Esophagus muscularis mucosa (tissue), 4 donors: Measurements from ENCODE around the gene FHL1. TPM values are rescaled to one million over a fixed set of nuclear protein-coding genes. Genes with fewer than 3 reads are reported as not detected.

Source experiments
- DNase-seq: peaks from one replicate; pipeline ENCODE4 v3.0.0-alpha.2; 2017; ENCODE audit errors: extremely low spot score
- H3K27ac ChIP-seq, 4 donors: fragments of 200-600 bp; sonication (generic); replicated peaks in 1 of 4; 1 replicate in 3 of 4; 2 replicates in 1 of 4; pipeline ENCODE4 v1.5.1; 2016 to 2019; ENCODE audit warnings: mild to moderate bottlenecking in 1 of 4
- H3K27me3 ChIP-seq, 4 donors: fragments of 200-600 bp; sonication (generic); one replicate each; pipeline versions ENCODE4 v1.5.1 to v1.6.0; 2016 to 2019
- H3K36me3 ChIP-seq, 4 donors: fragments of 200-600 bp; sonication (generic); one replicate each; pipeline ENCODE4 v1.5.1; 2016 to 2019
- H3K4me1 ChIP-seq, 4 donors: fragments of 200-600 bp; sonication (generic); one replicate each; pipeline ENCODE4 v1.5.1; 2016 to 2019
- H3K4me3 ChIP-seq, 4 donors: fragments of 200-600 bp; sonication (generic); 1 replicate in 2 of 4; 2 replicates in 2 of 4; pipeline ENCODE4 v1.5.1; 2016 to 2019; ENCODE audit warnings: mild to moderate bottlenecking in 4 of 4, moderate library complexity in 1 of 4
- H3K9me3 ChIP-seq, 4 donors: fragments of 200-600 bp; sonication (generic); 1 replicate in 3 of 4; 2 replicates in 1 of 4; pipeline ENCODE4 v1.5.1; 2016 to 2019
- EP300 ChIP-seq: sonication (generic); formaldehyde crosslinking; IDR thresholded peaks from one replicate; pipeline ENCODE4 v1.6.1; 2017; ENCODE audit warnings: antibody characterized with exemption
- POLR2A ChIP-seq: fragments of 450-650 bp; IDR thresholded peaks from one replicate; pipeline ENCODE4 v1.6.1; 2017; ENCODE audit warnings: antibody characterized with exemption, moderate library complexity, mild to moderate bottlenecking, low read depth
- POLR2AphosphoS5 ChIP-seq, 2 donors: sonication (generic); formaldehyde crosslinking; IDR thresholded peaks; one replicate each; pipeline ENCODE4 v1.6.1; 2017; ENCODE audit warnings: antibody characterized with exemption in 2 of 2
- WGBS: methylation state at CpG from one replicate; pipeline ENCODE4 v1.1.5; 2018; 5-methylcytosine and 5-hydroxymethylcytosine counted together
- intact Hi-C: fragments of 100-400 bp; cut with DNase I; formaldehyde crosslinking; loops from one replicate; pipeline ENCODE4 v1.15.1; 2023
- total RNA-seq, 4 donors: library from RNA; depleted of rRNA; stranded (reverse); fragments of >200 nt; gene quantifications; one replicate each; pipeline versions ENCODE4 v1.1.0 to v1.2.1, GENCODE V29; 2016
- TF ChIP-seq, protein P1 (sequence below), 3 experiments: fragments of 200-600 bp in 2 of 3; fragments of 450-650 bp in 1 of 3; sonication (generic) in 2 of 3; IDR thresholded peaks; one replicate each; pipeline ENCODE4 v1.5.1; 2017 to 2019; ENCODE audit warnings: antibody characterized with exemption in 3 of 3, mild to moderate bottlenecking in 2 of 3, moderate library complexity in 1 of 3

The FHL1 gene
- total RNA-seq, 4 donors from 2014 or later, result 2,189 to 3,092 (median 2,823) TPM

DNA sequence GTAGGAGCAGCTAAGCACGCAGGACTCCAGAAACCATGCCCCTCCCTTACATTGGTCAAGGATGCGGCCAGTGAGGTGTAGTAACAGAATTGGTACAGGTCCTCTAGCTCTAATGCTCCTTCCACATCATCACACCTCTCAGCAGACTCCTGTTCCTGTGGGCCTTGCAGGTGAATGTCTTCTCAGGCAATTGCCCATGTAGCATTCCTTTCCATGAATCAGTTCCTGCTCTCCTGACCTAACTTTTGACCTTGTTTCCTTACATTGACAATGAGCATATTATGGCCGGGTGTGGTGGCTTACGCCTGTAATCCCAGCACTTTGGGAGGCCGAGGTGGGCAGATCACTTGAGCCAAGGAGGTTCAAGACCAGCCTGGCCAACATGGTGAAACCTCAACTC lies 72.6 kb downstream of the FHL1 start:
- Histone ChIP-seq H3K4me3 (no peak overlapping the region), H3K27me3 (no peaks in the 10 kb centered on the region), H3K27ac (no peak overlapping the region), H3K4me1 (peaks cover 0 to 4% (median 2%) of the 10 kb centered on the region in 4 donors), H3K36me3 (peaks cover 6 to 72% (median 51%) of the 10 kb centered on the region in 4 donors), H3K9me3 (no peaks in the 10 kb centered on the region)
- 68% methylated on average over 5 of the region's 5 CpGs for WGBS
- TF ChIP-seq EP300 (no peak), POLR2AphosphoS5 (IDR thresholded peaks at IDR 0.05) (no peak), POLR2A (no peak)
- TF ChIP-seq, protein P1, sequence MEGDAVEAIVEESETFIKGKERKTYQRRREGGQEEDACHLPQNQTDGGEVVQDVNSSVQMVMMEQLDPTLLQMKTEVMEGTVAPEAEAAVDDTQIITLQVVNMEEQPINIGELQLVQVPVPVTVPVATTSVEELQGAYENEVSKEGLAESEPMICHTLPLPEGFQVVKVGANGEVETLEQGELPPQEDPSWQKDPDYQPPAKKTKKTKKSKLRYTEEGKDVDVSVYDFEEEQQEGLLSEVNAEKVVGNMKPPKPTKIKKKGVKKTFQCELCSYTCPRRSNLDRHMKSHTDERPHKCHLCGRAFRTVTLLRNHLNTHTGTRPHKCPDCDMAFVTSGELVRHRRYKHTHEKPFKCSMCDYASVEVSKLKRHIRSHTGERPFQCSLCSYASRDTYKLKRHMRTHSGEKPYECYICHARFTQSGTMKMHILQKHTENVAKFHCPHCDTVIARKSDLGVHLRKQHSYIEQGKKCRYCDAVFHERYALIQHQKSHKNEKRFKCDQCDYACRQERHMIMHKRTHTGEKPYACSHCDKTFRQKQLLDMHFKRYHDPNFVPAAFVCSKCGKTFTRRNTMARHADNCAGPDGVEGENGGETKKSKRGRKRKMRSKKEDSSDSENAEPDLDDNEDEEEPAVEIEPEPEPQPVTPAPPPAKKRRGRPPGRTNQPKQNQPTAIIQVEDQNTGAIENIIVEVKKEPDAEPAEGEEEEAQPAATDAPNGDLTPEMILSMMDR (IDR thresholded peaks at IDR 0.05), result no peak
- no peak for DNase-seq
- intact Hi-C loops, result loop anchor here (5.0 kb wide), 1 partner anchor 47 kb away; no protein-coding TSS in a partner anchor

DNA sequence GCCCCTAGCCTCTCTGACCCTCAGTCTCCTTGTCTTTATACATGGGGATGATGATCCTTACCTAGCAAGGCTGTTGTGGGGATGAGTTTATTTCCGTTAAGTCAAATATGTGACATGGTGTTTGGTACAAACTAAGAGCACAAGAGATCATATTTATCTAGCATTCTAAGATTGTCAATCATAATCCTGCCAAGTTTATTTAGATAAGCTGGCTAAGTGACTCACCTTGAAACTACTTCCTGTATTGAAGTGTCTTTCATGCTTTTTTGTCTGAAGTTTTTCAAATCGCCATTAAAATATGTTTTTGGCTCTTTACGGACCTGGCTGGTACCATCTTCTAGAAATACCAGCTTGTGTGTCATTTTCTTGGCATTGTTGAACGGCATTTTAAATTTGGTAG lies 73.2 kb downstream of the FHL1 start:
- H3K9me3 ChIP-seq, result no peaks in the 10 kb centered on the region
- peaks cover 10 to 79% (median 56%) of the 10 kb centered on the region in 4 donors for H3K36me3 ChIP-seq
- no peak overlapping the region for H3K27ac ChIP-seq
- no peaks in the 10 kb centered on the region for H3K27me3 ChIP-seq
- 73% methylated on average over 4 of the region's 4 CpGs for WGBS
- DNase-seq, result no peak
- intact Hi-C loops, result no loop called here
- H3K4me1 ChIP-seq, result no peaks in the 10 kb centered on the region
- TF ChIP-seq EP300, result no peak
- TF ChIP-seq, protein P1 (IDR thresholded peaks at IDR 0.05), result no peak
- TF ChIP-seq POLR2A, result no peak
- TF ChIP-seq POLR2AphosphoS5 (IDR thresholded peaks at IDR 0.05), result no peak
- no peak overlapping the region for H3K4me3 ChIP-seq

DNA sequence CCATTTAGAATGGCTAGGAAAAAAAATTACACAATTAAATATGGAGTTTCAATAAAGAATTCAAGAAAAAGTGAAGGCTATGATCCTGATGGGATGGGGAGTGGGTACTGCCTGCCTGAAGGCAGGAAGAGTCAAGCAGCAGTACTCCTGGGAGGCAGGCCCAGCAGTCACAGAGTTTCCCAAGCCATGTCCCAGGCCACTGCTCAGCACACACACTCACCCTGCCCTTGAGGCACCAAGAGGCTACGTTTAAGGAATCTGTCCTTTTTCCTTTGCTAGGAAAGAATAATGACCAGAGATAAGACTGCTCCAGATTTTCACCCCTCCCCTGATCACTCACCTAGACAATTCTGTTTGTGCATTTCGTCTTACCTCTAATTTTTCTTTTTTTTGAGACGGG lies 73.6 kb downstream of the FHL1 start:
- WGBS, result 64% methylated on average over 3 of the region's 3 CpGs
- DNase-seq, result no peak
- Histone ChIP-seq H3K4me3 (no peak overlapping the region), H3K4me1 (no peaks in the 10 kb centered on the region), H3K27ac (no peak overlapping the region), H3K36me3 (peaks cover 11 to 83% (median 59%) of the 10 kb centered on the region in 4 donors), H3K9me3 (no peaks in the 10 kb centered on the region), H3K27me3 (no peaks in the 10 kb centered on the region)
- intact Hi-C loops, result no loop called here
- TF ChIP-seq POLR2AphosphoS5 (IDR thresholded peaks at IDR 0.05) (no peak), EP300 (no peak), POLR2A (no peak)
- TF ChIP-seq, protein P1 (IDR thresholded peaks at IDR 0.05), result no peak

DNA sequence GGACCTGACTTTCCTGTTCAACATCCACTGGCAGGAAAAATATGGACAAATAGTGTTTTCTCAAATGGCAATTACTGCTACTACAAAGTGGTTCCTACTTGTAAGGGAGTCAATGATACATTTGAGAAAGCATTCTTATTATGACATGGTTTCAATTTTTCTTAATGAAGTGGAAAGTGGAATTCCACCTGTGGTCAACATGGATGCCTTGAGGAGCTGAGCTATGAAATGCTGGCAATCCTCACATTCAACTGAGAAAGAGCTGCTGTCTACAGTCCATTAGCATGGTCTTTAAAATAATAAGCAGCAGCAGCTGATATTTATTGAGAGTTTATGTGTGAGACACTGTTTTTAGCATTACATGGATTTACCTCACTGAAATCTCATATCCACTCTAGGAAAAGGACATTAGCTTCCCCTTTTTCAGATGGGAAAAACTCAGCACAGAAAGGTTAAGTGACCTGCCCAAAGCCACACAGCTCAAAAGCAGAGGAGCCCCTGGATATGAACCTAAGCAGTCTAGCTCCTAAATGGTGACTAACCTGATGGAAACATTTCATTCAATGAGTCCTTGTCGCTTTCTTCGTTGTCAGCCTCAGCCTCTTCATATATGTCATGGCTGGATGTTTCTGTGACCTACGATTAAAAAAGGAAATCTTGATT lies 74.6 kb downstream of the FHL1 start:
- Histone ChIP-seq H3K27me3 (no peaks in the 10 kb centered on the region), H3K27ac (no peak overlapping the region), H3K4me1 (no peaks in the 10 kb centered on the region), H3K4me3 (no peak overlapping the region), H3K9me3 (no peaks in the 10 kb centered on the region), H3K36me3 (peaks cover 11 to 93% (median 67%) of the 10 kb centered on the region in 4 donors)
- TF ChIP-seq POLR2A (no peak), POLR2AphosphoS5 (IDR thresholded peaks at IDR 0.05) (no peak), EP300 (no peak)
- TF ChIP-seq, protein P1 (IDR thresholded peaks at IDR 0.05), result no peak
- 94% methylated on average over 3 of the region's 3 CpGs for WGBS
- intact Hi-C loops, result no loop called here
- no peak for DNase-seq

DNA sequence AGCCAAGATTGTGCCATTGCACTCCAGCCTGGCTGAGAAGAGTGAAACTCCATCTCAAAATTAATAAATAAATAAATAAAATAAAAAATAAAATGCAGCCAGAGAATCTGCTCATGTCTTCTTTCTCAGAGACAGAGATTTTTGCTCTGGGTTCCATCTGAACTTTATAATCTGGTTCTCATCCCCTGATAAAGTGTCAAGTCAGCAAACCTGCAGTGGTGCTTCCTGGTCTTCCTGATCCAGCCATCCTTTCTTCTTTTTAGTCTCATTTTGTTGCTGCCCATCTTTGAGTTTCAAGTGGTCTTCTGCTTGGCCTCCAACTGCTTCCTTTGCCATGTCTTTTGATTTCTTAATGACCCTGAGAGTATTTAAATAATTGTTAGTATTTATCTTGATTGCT lies 79.7 kb downstream of the FHL1 start:
- Histone ChIP-seq H3K36me3 (peaks cover 14 to 81% (median 64%) of the 10 kb centered on the region in 4 donors), H3K9me3 (no peaks in the 10 kb centered on the region), H3K27me3 (no peaks in the 10 kb centered on the region), H3K4me1 (no peaks in the 10 kb centered on the region), H3K27ac (no peak overlapping the region), H3K4me3 (no peak overlapping the region)
- no peak for DNase-seq
- intact Hi-C loops, result no loop called here
- no peak for TF ChIP-seq POLR2AphosphoS5 (IDR thresholded peaks at IDR 0.05)
- TF ChIP-seq, protein P1 (IDR thresholded peaks at IDR 0.05), result no peak
- TF ChIP-seq POLR2A, result no peak
- TF ChIP-seq EP300, result no peak
